Calu3 (cell line): Measurements from ENCODE around the gene PNKD. TPM values are rescaled to one million over a fixed set of nuclear protein-coding genes. Genes with fewer than 3 reads are reported as not detected.

ENCODE experiments used
- BruUV-seq: library from RNA; stranded (reverse); fragments of 400-500 nt; replicated peaks from 2 replicates; lab custom pipeline; 2021; lab: Mats Ljungman, UMichigan
- CTCF ChIA-PET: fragments of 300-600 bp; sonication (Branson Sonifier 250); formaldehyde crosslinking; loops from one replicate; lab custom pipeline; 2022; ENCODE audit warnings: antibody characterized with exemption; lab: Charles Lee
- DNase-seq: peaks from one replicate; pipeline ENCODE4 v3.0.0; 2022
- H3K27ac Mint-ChIP-seq: one replicate; pipeline ENCODE4 v1.8.0; 2022; ENCODE audit warnings: mixed read lengths; ENCODE audit not compliant: unreplicated experiment
- H3K27me3 Mint-ChIP-seq: one replicate; pipeline ENCODE4 v1.8.0; 2022; ENCODE audit warnings: mixed read lengths; ENCODE audit not compliant: unreplicated experiment
- H3K36me3 Mint-ChIP-seq: one replicate; pipeline ENCODE4 v1.8.0; 2022; ENCODE audit warnings: mild to moderate bottlenecking, moderate library complexity, mixed read lengths; ENCODE audit not compliant: insufficient read depth, unreplicated experiment
- H3K4me1 Mint-ChIP-seq: one replicate; pipeline ENCODE4 v1.8.0; 2022; ENCODE audit warnings: mild to moderate bottlenecking, low read depth, mixed read lengths; ENCODE audit not compliant: unreplicated experiment
- H3K4me3 Mint-ChIP-seq: one replicate; pipeline ENCODE4 v1.8.0; 2022; ENCODE audit warnings: mild to moderate bottlenecking, low read depth, moderate library complexity, mixed read lengths; ENCODE audit not compliant: unreplicated experiment
- H3K9me3 Mint-ChIP-seq: one replicate; pipeline ENCODE4 v1.8.0; 2022; ENCODE audit warnings: low read depth, mixed read lengths; ENCODE audit not compliant: unreplicated experiment
- intact Hi-C: fragments of 100-400 bp; cut with micrococcal nuclease; formaldehyde crosslinking; loops from one replicate; pipeline ENCODE4 v1.10.0; 2022; ENCODE audit not compliant: unreplicated experiment
- total RNA-seq: library from RNA; stranded (reverse); gene quantifications from 2 replicates; pipeline ENCODE4 v1.2.3, GENCODE V29; 2022
- TF ChIP-seq, protein P1 (sequence below): fragments of 200-600 bp; IDR thresholded peaks from one replicate; pipeline ENCODE4 v1.8.0; 2022; ENCODE audit warnings: antibody characterized with exemption; ENCODE audit not compliant: unreplicated experiment

PNKD gene
- total RNA-seq, 1 experiment from 2014 or later = 46.8 TPM

- Mint-ChIP-seq H3K27me3 (no peaks in the 10 kb centered on the region), H3K4me1 (no peaks in the 10 kb centered on the region), H3K4me3 (no peak overlapping the region), H3K27ac (no peak overlapping the region), H3K9me3 (no peaks in the 10 kb centered on the region), H3K36me3 (peaks cover 17% of the 10 kb centered on the region)
- intact Hi-C loops = no loop called here
- no TSS peak for BruUV-seq
- CTCF ChIA-PET = interaction anchor here (0.7 to 1.2 kb wide), 2 partner anchors 34 to 1972 kb away, joined by 4 to 5 read pairs; no protein-coding TSS in a partner anchor
- TF ChIP-seq, protein P1, sequence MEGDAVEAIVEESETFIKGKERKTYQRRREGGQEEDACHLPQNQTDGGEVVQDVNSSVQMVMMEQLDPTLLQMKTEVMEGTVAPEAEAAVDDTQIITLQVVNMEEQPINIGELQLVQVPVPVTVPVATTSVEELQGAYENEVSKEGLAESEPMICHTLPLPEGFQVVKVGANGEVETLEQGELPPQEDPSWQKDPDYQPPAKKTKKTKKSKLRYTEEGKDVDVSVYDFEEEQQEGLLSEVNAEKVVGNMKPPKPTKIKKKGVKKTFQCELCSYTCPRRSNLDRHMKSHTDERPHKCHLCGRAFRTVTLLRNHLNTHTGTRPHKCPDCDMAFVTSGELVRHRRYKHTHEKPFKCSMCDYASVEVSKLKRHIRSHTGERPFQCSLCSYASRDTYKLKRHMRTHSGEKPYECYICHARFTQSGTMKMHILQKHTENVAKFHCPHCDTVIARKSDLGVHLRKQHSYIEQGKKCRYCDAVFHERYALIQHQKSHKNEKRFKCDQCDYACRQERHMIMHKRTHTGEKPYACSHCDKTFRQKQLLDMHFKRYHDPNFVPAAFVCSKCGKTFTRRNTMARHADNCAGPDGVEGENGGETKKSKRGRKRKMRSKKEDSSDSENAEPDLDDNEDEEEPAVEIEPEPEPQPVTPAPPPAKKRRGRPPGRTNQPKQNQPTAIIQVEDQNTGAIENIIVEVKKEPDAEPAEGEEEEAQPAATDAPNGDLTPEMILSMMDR = no peak
- no peak for DNase-seq
Observed at GRCh38 chr2:218362606-218363005, 92.3 kb downstream of the PNKD start.

DNA sequence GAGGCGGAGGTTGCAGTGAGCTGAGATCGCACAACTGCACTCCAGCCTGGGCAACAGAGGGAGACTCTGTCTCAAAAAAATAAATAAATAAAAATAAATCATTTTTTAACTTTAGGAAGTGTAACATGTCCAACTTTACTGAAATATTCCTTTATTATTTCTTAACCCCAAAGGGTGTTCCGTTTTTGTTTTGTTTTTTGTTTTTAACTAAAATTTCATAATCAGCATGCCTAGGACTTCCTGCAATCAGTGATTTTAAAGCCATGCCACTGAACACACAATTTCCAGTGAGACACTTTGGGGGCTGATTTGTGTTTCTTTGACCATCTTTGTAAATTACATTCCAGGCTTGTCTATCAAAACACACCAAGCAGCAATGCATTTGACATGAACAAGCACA lies 93.4 kb downstream of the PNKD start:
- Mint-ChIP-seq H3K9me3 (no peaks in the 10 kb centered on the region), H3K27me3 (no peaks in the 10 kb centered on the region), H3K4me3 (no peak overlapping the region), H3K4me1 (no peaks in the 10 kb centered on the region), H3K36me3 (peaks cover 16% of the 10 kb centered on the region), H3K27ac (no peak overlapping the region)
- intact Hi-C loops = no loop called here
- CTCF ChIA-PET = interaction anchor here (0.5 kb wide), 1 partner anchor 43 kb away, joined by 8 read pairs; no protein-coding TSS in a partner anchor
- TF ChIP-seq, protein P1 = no peak
- no TSS peak for BruUV-seq
- no peak for DNase-seq

- no peak for DNase-seq
- H3K4me3 Mint-ChIP-seq = no peak overlapping the region
- H3K36me3 Mint-ChIP-seq = peaks cover 16% of the 10 kb centered on the region
- no peak overlapping the region for H3K27ac Mint-ChIP-seq
- CTCF ChIA-PET = interaction anchor here (0.5 kb wide), 2 partner anchors 42 to 104 kb away, joined by 8 to 9 read pairs; no protein-coding TSS in a partner anchor
- intact Hi-C loops = no loop called here
- H3K27me3 Mint-ChIP-seq = no peaks in the 10 kb centered on the region
- BruUV-seq = no TSS peak
- no peaks in the 10 kb centered on the region for H3K4me1 Mint-ChIP-seq
- no peaks in the 10 kb centered on the region for H3K9me3 Mint-ChIP-seq
- TF ChIP-seq, protein P1 = no peak
Observed at GRCh38 chr2:218364196-218364595, 93.9 kb downstream of the PNKD start.

GRCh38 chr2:218366621-218367414 lies 96.5 kb downstream of the PNKD start:
- peaks cover 13% of the 10 kb centered on the region for H3K36me3 Mint-ChIP-seq
- no peaks in the 10 kb centered on the region for H3K27me3 Mint-ChIP-seq
- TSS peak; percentile 94 for BruUV-seq
- no peaks in the 10 kb centered on the region for H3K9me3 Mint-ChIP-seq
- CTCF ChIA-PET = interaction anchor here (1.0 kb wide), 1 partner anchor 305 kb away, joined by 5 read pairs; the partner anchor contains the start of genes RNF25 and STK36
- DNase-seq = no peak
- H3K4me3 Mint-ChIP-seq = peak overlapping the region; percentile 87
- peak overlapping the region; percentile 90 for H3K27ac Mint-ChIP-seq
- intact Hi-C loops = no loop called here
- H3K4me1 Mint-ChIP-seq = no peaks in the 10 kb centered on the region
- TF ChIP-seq, protein P1 = no peak
